Hematopoietic multipotent progenitor cell treated with erythropoietin and hydrocortisone succinate and interleukin-3 and kit ligand, for 8 days (in vitro differentiated cells): ENCODE results near the gene OR5A2.
"Not testable (repeated sequence)": the region's sequence is repeated elsewhere in the genome, so short reads cannot be mapped to it uniquely, and the experiment has no call there.

Experiments
- DNase-seq: peaks from one replicate; pipeline ENCODE4 v3.0.0-alpha.2; 2015

Gene OR5A2

GRCh38 chr11:59380263-59381059, 45.8 kb downstream of the OR5A2 start:
- DNase-seq = no peak

DNA sequence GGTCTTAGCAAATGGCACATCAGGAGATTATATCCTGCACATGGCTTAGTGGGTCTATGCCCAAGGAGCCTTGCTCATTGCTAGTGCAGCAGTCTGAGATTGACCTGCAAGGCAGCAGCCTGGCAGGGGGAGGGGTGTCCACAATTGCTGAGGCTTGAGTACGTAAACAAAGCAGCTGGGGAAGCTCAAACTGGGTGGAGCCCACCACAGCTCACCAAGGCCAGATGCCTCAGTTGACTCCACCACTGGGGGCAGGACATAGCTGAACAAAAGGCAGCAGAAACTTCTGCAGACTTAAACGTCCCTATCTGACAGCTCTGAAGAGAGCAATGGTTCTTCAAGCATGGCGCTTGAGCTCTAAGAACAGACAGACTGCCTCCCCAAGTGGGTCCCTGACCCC, 53.9 kb downstream of the OR5A2 start:
- DNase-seq = not testable (repeated sequence)

- no peak for DNase-seq
Measured at GRCh38 chr11:59368238-59369022, 57.8 kb downstream of the OR5A2 start.
